ENCODE data around the gene ADM.

DNA sequence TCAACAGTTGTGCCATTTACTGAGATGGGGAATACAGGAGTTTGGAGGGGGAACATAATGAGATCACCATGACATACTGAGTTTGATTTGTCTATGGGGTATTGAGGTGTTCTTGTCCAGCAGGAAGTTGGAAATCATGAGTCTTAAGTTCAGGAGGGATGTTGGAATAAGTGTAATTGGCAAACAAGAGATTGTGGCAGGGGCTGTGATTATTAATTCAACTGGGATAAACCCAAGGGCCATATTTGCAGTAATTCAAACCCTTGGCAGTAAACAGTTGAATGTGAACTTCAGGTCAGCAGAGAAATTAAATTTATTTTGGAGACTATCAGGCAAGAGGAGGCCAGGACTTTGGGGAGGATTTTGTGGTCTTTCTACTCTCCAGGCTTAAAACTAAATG lies 33.4 kb downstream of the ADM start:
- TF ChIP-seq LEF1 (IDR thresholded peaks at IDR 0.05; ENCODE audit: borderline replicate concordance) (no peak), ZNF384 (IDR thresholded peaks at IDR 0.05) (no peak), BHLHE40 (IDR thresholded peaks at IDR 0.05; ENCODE audit: borderline replicate concordance) (no peak)

Measured in HEK293T (cell line).